Skeletal muscle tissue (tissue), 4 donors: ENCODE measurements around the gene FAM118B. TPM values are rescaled to one million over a fixed set of nuclear protein-coding genes. Genes with fewer than 3 reads are reported as not detected.

Source experiments
- H3K27ac ChIP-seq: one replicate; pipeline ENCODE4 v1.7.0; 2013; ENCODE audit warnings: mild to moderate bottlenecking, low read depth, low read length, inconsistent platforms
- H3K27me3 ChIP-seq, 3 donors: one replicate each; pipeline ENCODE4 v1.7.0; 2013; ENCODE audit warnings: low read length in 3 of 3; ENCODE audit not compliant: control insufficient read depth in 3 of 3, insufficient read depth in 3 of 3
- H3K36me3 ChIP-seq, 3 donors: one replicate each; pipeline ENCODE4 v1.7.0; 2013; ENCODE audit warnings: low read length in 3 of 3; ENCODE audit not compliant: control insufficient read depth in 3 of 3, insufficient read depth in 3 of 3
- H3K4me1 ChIP-seq, 3 donors: one replicate each; pipeline ENCODE4 v1.7.0; 2013; ENCODE audit warnings: low read length in 3 of 3, mild to moderate bottlenecking in 3 of 3; ENCODE audit not compliant: control insufficient read depth in 3 of 3, insufficient read depth in 3 of 3
- H3K4me3 ChIP-seq, 3 donors: one replicate each; pipeline ENCODE4 v1.7.0; 2013; ENCODE audit warnings: low read length in 3 of 3
- H3K9ac ChIP-seq, 3 donors: one replicate each; pipeline ENCODE4 v1.7.0; 2013; ENCODE audit warnings: low read length in 3 of 3, mild to moderate bottlenecking in 3 of 3, moderate library complexity in 2 of 3, low read depth in 1 of 3
- H3K9me3 ChIP-seq, 3 donors: one replicate each; pipeline ENCODE4 v1.7.0; 2013; ENCODE audit warnings: low read length in 3 of 3; ENCODE audit not compliant: control insufficient read depth in 3 of 3
- total RNA-seq: library from RNA; depleted of rRNA; stranded (reverse); fragments of >200 nt; gene quantifications from one replicate; pipeline ENCODE4 v1.2.3, GENCODE V29; 2014
- donor health status: Osteomylitis.

FAM118B gene
- total RNA-seq: 14.1 TPM

DNA sequence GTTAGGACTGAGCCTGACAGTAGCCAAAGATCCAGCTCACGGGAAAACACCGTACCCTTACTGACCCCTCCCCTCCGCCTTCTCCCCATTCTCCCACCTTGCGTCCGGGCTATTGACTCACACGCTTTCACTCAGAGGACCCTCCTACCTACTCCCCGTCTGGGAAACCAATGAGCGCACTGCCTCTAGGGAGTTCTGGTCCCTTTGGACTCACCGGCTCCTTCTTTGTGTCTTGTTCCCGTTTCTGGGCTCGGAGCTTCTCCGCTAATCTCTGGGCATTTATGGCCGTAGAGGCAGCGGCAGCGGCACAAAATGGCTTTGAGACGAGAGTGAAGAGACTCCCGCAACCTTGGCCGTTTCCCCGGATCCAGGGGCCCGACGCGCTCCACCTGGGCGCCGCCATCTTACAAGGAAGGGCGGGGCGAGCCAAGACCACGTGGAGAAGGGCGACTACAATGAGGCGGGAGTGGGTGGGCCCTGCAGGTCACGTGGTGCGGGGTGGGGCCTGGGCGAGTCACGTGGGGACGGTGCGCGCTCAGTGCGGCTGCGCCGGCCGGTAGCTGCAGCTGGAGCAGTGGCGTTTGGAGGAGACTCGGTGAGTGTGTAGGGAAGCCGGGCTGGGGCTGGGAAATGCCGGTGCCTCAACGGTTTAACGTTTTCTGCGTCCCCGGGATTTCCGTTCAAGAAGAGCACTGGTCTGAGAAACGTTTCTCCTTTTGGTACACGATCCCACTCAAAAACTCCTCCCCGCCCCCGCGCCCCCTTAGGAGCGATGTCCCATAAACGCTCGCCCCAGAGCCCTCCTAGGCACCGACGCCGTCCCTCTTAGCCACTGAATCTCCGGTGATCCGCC is at the start of gene FAM118B, which contains the start of gene RPUSD4:
TSS of gene FAM118B (plus strand) at position 547 of the 853 bp plus-strand sequence. CDS start 23,220 bp downstream, outside the sequence.
TSS of gene RPUSD4 (minus strand) at position 415 of the 853 bp plus-strand sequence. CDS start at position 403, 12 bp downstream.
- Histone ChIP-seq H3K36me3 (peaks cover 18 to 26% (median 21%) of the 10 kb centered on the region in 3 donors), H3K4me1 (peaks cover 33 to 40% (median 40%) of the 10 kb centered on the region in 3 donors), H3K27ac (peak within 1 kb of the TSS; percentile 85)

DNA sequence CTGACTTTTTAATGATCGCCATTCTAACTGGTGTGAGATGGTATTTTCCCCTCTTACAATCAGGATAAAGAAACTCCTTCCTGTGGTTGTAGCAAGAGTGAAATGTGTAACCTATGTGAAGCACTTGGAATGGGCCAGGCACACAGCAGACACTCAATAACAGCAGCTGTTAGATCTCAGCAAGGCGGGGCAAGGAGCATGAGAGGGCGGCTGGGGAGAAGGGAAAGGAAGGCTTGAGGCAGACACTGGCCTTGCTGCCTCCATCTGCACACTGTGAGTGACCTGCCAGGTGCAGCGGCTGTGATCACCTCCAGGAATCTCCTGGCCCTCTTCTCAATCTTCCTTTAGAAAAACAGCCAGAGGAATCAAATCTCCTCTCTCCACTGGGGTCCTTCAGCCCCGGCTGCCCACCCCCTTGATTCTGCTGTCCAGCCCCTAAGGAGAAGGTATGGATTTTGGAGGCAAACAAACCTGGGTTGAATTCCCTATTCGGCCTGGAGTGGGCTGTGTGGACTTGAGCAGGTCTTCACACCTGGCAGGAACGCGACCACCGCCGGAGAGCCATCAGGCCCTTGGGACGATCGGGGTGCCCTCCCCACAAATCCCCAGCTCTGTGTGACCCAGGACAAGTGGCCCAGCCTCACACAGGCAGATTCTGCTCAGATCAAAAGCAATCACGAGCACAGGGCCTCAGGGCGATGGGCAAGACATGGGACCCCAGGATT is 49.1 kb upstream of the FAM118B start:
- no peak overlapping the region for H3K4me3 ChIP-seq
- H3K9ac ChIP-seq: no peak overlapping the region
- H3K36me3 ChIP-seq: no peaks in the 10 kb centered on the region
- H3K4me1 ChIP-seq: peaks cover 0 to 10% (median 3%) of the 10 kb centered on the region in 3 donors
- H3K27ac ChIP-seq: no peak overlapping the region
- H3K27me3 ChIP-seq: peaks cover 0 to 17% (median 0%) of the 10 kb centered on the region in 3 donors
- no peaks in the 10 kb centered on the region for H3K9me3 ChIP-seq

More for the DNA sequence above, at the start of gene FAM118B, which contains the start of gene RPUSD4:
- no peaks in the 10 kb centered on the region for H3K27me3 ChIP-seq
- H3K9me3 ChIP-seq: no peaks in the 10 kb centered on the region
- H3K9ac ChIP-seq: peak within 1 kb of the TSS; percentile 90 to 96 (median 94)
- H3K4me3 ChIP-seq: peak within 1 kb of the TSS; percentile 91 to 99 (median 98)

GRCh38 chr11:126163074-126163700 is 48.4 kb upstream of the FAM118B start:
- Histone ChIP-seq H3K27ac (no peak overlapping the region), H3K36me3 (no peaks in the 10 kb centered on the region), H3K4me1 (peaks cover 0 to 10% (median 3%) of the 10 kb centered on the region in 3 donors)

GRCh38 chr11:126163779-126164178 is 47.8 kb upstream of the FAM118B start:
- H3K27ac ChIP-seq: no peak overlapping the region

More at GRCh38 chr11:126163074-126163700, 48.4 kb upstream of the FAM118B start:
- no peaks in the 10 kb centered on the region for H3K9me3 ChIP-seq
- H3K27me3 ChIP-seq: peaks cover 0 to 16% (median 0%) of the 10 kb centered on the region in 3 donors
- H3K4me3 ChIP-seq: no peak overlapping the region
- H3K9ac ChIP-seq: no peak overlapping the region

GRCh38 chr11:126164781-126165180 is 46.8 kb upstream of the FAM118B start:
- no peak overlapping the region for H3K4me3 ChIP-seq
- no peaks in the 10 kb centered on the region for H3K9me3 ChIP-seq
- H3K27ac ChIP-seq: no peak overlapping the region
- H3K9ac ChIP-seq: no peak overlapping the region
- no peaks in the 10 kb centered on the region for H3K36me3 ChIP-seq
- H3K4me1 ChIP-seq: peaks cover 0 to 10% (median 3%) of the 10 kb centered on the region in 3 donors
- H3K27me3 ChIP-seq: peaks cover 0 to 12% (median 0%) of the 10 kb centered on the region in 3 donors

More at GRCh38 chr11:126163779-126164178, 47.8 kb upstream of the FAM118B start:
- Histone ChIP-seq H3K36me3 (no peaks in the 10 kb centered on the region), H3K9me3 (no peaks in the 10 kb centered on the region), H3K27me3 (peaks cover 0 to 12% (median 0%) of the 10 kb centered on the region in 3 donors), H3K4me1 (peaks cover 0 to 10% (median 3%) of the 10 kb centered on the region in 3 donors), H3K4me3 (no peak overlapping the region), H3K9ac (no peak overlapping the region)

DNA sequence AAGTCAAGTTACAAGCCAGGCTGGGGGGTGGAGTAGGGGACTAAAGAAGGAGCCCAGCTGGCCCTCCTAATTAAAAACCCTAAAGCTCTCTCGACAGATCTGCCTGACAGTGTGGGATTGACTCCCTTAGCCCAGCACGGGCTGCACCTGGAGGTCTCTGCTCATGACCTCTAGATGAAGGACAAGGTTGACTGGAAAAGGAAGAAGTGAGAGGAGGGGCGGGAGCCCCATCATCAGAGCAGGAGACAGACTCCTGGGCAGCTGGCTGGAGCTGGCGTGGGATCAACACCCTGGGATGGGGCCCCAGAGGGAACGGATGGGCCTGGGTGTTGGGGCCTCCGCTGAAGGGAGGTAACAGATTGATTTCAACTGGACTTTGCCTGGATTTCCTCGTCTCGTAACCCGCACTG is 46.3 kb upstream of the FAM118B start:
- no peak overlapping the region for H3K4me3 ChIP-seq
- H3K4me1 ChIP-seq: peaks cover 0 to 10% (median 3%) of the 10 kb centered on the region in 3 donors
- no peaks in the 10 kb centered on the region for H3K36me3 ChIP-seq
- no peak overlapping the region for H3K27ac ChIP-seq
- no peak overlapping the region for H3K9ac ChIP-seq
- H3K27me3 ChIP-seq: peaks cover 0 to 12% (median 0%) of the 10 kb centered on the region in 3 donors
- H3K9me3 ChIP-seq: no peaks in the 10 kb centered on the region

DNA sequence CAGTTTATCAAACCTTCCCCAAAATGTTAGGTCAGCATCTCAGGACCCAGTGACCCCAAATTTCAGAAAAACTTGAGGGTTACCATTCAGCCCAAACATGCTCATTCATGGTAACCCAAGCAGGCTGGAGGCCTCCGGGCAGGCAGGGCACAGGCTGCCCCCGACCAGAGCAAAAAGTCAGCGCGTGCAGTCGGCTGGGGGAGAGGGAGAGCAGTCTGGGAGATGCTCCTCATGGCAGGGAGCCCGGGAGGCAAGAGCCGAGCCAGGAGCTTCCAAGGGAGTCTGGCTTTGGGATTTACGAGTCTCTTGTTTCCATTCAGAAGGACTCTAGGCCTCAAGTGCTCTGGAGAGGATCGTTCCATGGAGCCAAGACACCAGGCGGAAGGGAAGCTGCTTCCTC is 45.8 kb upstream of the FAM118B start:
- no peak overlapping the region for H3K9ac ChIP-seq
- H3K9me3 ChIP-seq: no peaks in the 10 kb centered on the region
- no peak overlapping the region for H3K4me3 ChIP-seq
- no peak overlapping the region for H3K27ac ChIP-seq
- H3K4me1 ChIP-seq: peaks cover 0 to 10% (median 3%) of the 10 kb centered on the region in 3 donors
- H3K36me3 ChIP-seq: no peaks in the 10 kb centered on the region
- H3K27me3 ChIP-seq: peaks cover 0 to 12% (median 0%) of the 10 kb centered on the region in 3 donors

DNA sequence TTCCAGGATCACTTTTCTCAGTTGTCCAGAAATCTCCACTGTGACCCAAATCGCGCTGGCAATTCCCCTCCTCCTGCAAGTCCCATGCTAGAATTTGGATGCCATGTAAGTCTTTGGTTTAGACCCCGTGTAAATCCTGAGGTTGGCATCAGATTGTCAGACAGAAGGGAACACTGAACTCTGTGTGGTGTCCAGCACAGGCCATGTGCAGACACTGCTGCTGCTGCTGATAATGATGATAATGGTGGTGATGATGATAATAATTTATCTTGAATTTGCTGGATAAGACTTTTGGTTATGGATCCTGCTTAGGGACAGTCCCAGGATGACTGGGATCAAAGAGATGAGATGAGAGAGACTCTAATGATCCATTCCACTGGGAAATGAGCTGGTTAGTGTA is 45.2 kb upstream of the FAM118B start:
- H3K9me3 ChIP-seq: no peaks in the 10 kb centered on the region
- peaks cover 0 to 10% (median 3%) of the 10 kb centered on the region in 3 donors for H3K4me1 ChIP-seq
- no peak overlapping the region for H3K9ac ChIP-seq
- no peaks in the 10 kb centered on the region for H3K36me3 ChIP-seq
- no peak overlapping the region for H3K4me3 ChIP-seq
- no peak overlapping the region for H3K27ac ChIP-seq
- peaks cover 0 to 8% (median 0%) of the 10 kb centered on the region in 3 donors for H3K27me3 ChIP-seq

- no peaks in the 10 kb centered on the region for H3K36me3 ChIP-seq
- no peaks in the 10 kb centered on the region for H3K9me3 ChIP-seq
- no peak overlapping the region for H3K27ac ChIP-seq
- no peak overlapping the region for H3K9ac ChIP-seq
- H3K27me3 ChIP-seq: peaks cover 0 to 8% (median 0%) of the 10 kb centered on the region in 3 donors
- no peak overlapping the region for H3K4me3 ChIP-seq
- H3K4me1 ChIP-seq: peaks cover 5 to 15% (median 5%) of the 10 kb centered on the region in 3 donors
Observed at GRCh38 chr11:126167488-126167887, 44.1 kb upstream of the FAM118B start.
